Tibial nerve (tissue), 4 donors: Measurements from ENCODE around the gene AP5Z1. TPM values are rescaled to one million over a fixed set of nuclear protein-coding genes. Genes with fewer than 3 reads are reported as not detected.
A peak's percentile ranks its signal among the peaks of the same experiment; 100 is the strongest.

ENCODE experiments used
- DNase-seq, 2 donors: peaks; one replicate each; pipeline ENCODE4 v3.0.0-alpha.2; 2019; ENCODE audit warnings: low spot score in 2 of 2
- H3K27ac ChIP-seq, 4 donors: fragments of 200-600 bp; sonication (generic) in 3 of 4; one replicate each; pipeline ENCODE4 v1.5.1; 2017 to 2019; ENCODE audit warnings: mild to moderate bottlenecking in 1 of 4
- H3K27me3 ChIP-seq, 2 donors: fragments of 200-600 bp; sonication (generic) in 1 of 2; one replicate each; pipeline versions ENCODE4 v1.5.1 to v1.6.0; 2017 to 2019
- H3K36me3 ChIP-seq, 3 donors: fragments of 200-600 bp; sonication (generic); one replicate each; pipeline ENCODE4 v1.5.1; 2018 to 2019
- H3K4me1 ChIP-seq, 4 donors: fragments of 200-600 bp; sonication (generic) in 3 of 4; one replicate each; pipeline ENCODE4 v1.5.1; 2017 to 2019
- H3K4me3 ChIP-seq, 4 donors: fragments of 200-600 bp; sonication (generic) in 3 of 4; one replicate each; pipeline ENCODE4 v1.5.1; 2017 to 2019; ENCODE audit warnings: mild to moderate bottlenecking in 1 of 4, moderate library complexity in 1 of 4
- H3K9me3 ChIP-seq, 4 donors: fragments of 200-600 bp; sonication (generic) in 3 of 4; one replicate each; pipeline ENCODE4 v1.5.1; 2017 to 2019
- EP300 ChIP-seq, 2 donors: sonication (generic); formaldehyde crosslinking; IDR thresholded peaks; one replicate each; pipeline ENCODE4 v1.6.1; 2017; ENCODE audit warnings: antibody characterized with exemption in 2 of 2, mild to moderate bottlenecking in 1 of 2
- POLR2A ChIP-seq, 2 donors: fragments of 450-650 bp; IDR thresholded peaks; one replicate each; pipeline ENCODE4 v1.6.1; 2017; ENCODE audit warnings: antibody characterized with exemption in 2 of 2, mild to moderate bottlenecking in 2 of 2, moderate library complexity in 2 of 2
- WGBS, 2 donors: methylation state at CpG; one replicate each; pipeline ENCODE4 v1.1.5; 2018; 5-methylcytosine and 5-hydroxymethylcytosine counted together
- total RNA-seq, 4 donors: library from RNA; depleted of rRNA; stranded (reverse); fragments of >200 nt; gene quantifications; one replicate each; pipeline ENCODE4 v1.1.0, GENCODE V29; 2016
- TF ChIP-seq, protein P1 (sequence below), 5 experiments: fragments of 200-600 bp in 3 of 5; fragments of 450-650 bp in 2 of 5; sonication (generic) in 3 of 5; IDR thresholded peaks; one replicate each; pipeline ENCODE4 v1.5.1; 2016 to 2019; ENCODE audit warnings: antibody characterized with exemption in 5 of 5, mild to moderate bottlenecking in 3 of 5, moderate library complexity in 2 of 5

The AP5Z1 gene
- total RNA-seq, 4 donors from 2014 or later = 26.0 to 61.8 (median 40.7) TPM

DNA sequence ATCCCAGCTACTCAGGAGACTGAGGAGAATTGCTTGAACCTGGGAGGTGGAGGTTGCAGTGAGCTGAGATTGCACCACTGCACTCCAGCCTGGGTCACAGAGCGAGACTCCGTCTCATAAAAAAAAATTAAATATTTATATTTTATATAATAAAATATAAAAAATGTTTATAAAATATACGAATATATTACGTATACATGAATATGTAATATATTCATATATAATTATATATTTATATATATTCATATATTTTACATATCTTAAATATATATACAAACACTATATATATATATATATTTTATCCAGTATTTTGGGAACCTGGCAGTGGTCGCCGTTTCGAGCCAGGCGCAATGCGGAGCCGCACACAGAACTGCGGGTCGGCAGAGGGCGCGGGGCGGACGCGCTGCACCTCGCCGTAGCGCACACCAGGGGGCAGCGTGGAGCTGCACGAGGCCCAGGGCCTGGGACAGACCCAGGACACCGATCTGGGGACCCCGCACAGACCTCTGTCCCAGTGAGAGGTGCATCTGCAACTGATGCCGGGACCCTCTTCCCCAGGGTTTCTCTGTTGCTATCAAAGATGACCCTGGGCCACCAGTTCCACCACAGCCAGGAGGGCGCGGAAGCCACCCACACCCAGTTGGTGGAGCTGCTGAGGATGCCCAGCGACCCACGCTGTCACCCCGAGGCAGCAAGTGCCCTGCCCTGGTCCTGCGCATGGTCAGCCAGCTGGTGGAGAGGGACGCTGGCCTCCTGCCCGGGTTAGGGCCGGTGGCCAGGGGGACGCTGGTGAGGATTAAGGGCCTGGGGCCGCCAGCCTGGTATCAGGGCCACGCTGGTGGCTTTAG lies 22.7 kb downstream of the AP5Z1 start:
- peak; percentile 29 to 36 for DNase-seq
- TF ChIP-seq POLR2A (IDR thresholded peaks at IDR 0.05) (no peak), EP300 (IDR thresholded peaks at IDR 0.05) (peak in 1 of 2 donors; percentile 17)
- TF ChIP-seq, protein P1, sequence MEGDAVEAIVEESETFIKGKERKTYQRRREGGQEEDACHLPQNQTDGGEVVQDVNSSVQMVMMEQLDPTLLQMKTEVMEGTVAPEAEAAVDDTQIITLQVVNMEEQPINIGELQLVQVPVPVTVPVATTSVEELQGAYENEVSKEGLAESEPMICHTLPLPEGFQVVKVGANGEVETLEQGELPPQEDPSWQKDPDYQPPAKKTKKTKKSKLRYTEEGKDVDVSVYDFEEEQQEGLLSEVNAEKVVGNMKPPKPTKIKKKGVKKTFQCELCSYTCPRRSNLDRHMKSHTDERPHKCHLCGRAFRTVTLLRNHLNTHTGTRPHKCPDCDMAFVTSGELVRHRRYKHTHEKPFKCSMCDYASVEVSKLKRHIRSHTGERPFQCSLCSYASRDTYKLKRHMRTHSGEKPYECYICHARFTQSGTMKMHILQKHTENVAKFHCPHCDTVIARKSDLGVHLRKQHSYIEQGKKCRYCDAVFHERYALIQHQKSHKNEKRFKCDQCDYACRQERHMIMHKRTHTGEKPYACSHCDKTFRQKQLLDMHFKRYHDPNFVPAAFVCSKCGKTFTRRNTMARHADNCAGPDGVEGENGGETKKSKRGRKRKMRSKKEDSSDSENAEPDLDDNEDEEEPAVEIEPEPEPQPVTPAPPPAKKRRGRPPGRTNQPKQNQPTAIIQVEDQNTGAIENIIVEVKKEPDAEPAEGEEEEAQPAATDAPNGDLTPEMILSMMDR (IDR thresholded peaks at IDR 0.05) = peak; percentile 79 to 90 (median 89)
- Histone ChIP-seq H3K36me3 (peaks cover 0 to 55% (median 0%) of the 10 kb centered on the region in 3 donors), H3K27ac (peak overlapping the region in 2 of 4 donors; percentile 0 to 41), H3K4me3 (no peak overlapping the region), H3K4me1 (peaks cover 0 to 22% (median under 1%) of the 10 kb centered on the region in 4 donors), H3K27me3 (no peaks in the 10 kb centered on the region), H3K9me3 (no peaks in the 10 kb centered on the region)
- 36 to 41% methylated on average over 33 to 36 of the region's 37 CpGs for WGBS, 2 donors

DNA sequence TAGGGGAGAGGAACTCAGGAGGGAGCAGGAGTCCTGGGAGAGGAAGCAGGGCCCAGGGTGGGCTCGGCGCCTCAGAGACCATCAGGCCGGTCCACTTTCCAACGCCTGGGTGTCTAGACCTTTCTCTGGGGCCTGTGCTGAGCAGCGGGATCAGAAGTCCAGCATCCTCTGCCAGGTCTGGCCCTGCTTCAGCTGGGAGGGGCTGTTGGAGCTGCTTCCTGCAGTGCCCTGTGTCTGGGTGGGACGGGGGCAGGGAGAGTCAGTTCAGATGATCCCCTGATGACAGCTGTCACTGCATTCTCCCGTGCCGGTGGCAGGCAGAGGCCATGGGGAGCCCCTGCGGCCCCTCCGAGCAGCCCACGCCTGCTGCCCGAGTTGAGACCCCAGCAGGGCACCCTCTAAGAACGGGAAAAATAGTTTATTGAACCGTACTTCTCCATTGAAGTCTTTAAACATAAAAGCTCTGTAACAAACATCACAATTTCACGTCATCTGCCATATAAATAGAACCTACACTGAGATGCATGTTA lies 23.3 kb downstream of the AP5Z1 start:
- Histone ChIP-seq H3K36me3 (peaks cover 0 to 54% (median 0%) of the 10 kb centered on the region in 3 donors), H3K9me3 (no peaks in the 10 kb centered on the region), H3K4me1 (peaks cover 0 to 18% (median 0%) of the 10 kb centered on the region in 4 donors), H3K4me3 (no peak overlapping the region), H3K27me3 (no peaks in the 10 kb centered on the region), H3K27ac (peak overlapping the region in 2 of 4 donors; percentile 0 to 41)
- DNase-seq = no peak
- TF ChIP-seq POLR2A (IDR thresholded peaks at IDR 0.05) = no peak
- TF ChIP-seq EP300 (IDR thresholded peaks at IDR 0.05) = no peak
- TF ChIP-seq, protein P1 (IDR thresholded peaks at IDR 0.05) = no peak
- WGBS, 2 donors = 80 to 84% methylated on average over 13 to 15 of the region's 15 CpGs

DNA sequence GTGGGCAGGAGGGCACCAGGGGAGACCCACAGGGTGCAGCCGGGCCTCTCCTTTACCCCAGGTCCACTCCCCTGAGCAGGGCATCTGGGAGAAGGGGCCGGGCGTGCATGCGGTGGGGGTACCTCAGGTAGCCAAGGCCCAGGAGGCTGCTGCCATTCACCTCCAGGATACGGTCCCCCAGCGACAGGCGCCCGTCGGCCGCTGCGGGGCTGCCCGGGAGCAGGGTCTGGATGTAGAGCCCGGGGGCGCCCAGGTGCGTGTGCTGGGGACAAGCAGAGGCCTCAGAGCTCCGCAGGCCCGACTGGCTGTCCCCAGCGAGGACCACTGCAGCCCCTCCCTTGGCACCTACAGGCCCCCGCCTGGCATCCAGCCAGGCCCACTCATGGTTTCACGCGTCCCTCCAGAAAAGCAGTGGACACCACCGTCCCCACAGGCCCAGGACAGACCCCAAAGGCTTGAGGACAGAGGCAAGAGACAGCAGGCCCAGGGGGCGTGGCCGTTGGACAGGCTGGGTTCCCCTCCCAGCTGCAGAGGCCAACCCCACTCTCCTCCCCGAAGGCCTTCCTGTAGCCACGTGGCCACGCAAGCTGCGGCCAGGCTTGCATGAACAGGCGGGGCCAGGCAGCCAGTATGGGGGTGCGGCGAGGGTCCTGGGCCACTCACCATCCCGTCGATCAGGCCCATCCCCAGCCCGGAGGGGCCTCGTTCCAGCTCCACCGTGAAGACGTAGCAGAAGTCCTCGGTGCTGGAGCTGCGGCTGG lies 24.3 kb downstream of the AP5Z1 start:
- Histone ChIP-seq H3K27me3 (no peaks in the 10 kb centered on the region), H3K27ac (no peak overlapping the region), H3K4me1 (peaks cover 0 to 18% (median 0%) of the 10 kb centered on the region in 4 donors), H3K4me3 (no peak overlapping the region), H3K36me3 (peaks cover 0 to 54% (median 0%) of the 10 kb centered on the region in 3 donors), H3K9me3 (no peaks in the 10 kb centered on the region)
- TF ChIP-seq, protein P1 (IDR thresholded peaks at IDR 0.05) = no peak
- WGBS, 2 donors = 57 to 72% methylated on average over 19 to 35 of the region's 39 CpGs
- peak; percentile 38 to 48 for DNase-seq

DNA sequence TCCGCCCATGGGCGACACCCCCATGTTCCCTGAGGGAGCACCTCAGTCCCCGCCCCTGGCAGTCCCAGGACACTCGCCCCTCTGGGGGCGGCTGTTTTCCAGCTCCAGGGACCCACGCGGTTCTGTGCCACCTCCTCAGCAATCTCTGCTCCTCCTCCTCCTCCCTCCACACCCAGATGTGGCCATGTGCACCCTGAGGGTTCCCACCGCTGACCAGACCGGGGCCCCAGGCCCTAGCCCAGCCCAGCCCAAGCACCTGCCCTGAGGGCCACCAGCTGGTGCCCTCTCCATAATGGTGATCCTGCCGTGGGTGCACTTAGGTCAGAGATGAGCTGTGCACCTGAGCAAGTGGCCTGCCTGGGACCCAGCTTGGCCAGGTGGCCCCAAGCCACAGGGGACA lies 25.1 kb downstream of the AP5Z1 start:
- H3K36me3 ChIP-seq = peaks cover 0 to 62% (median 0%) of the 10 kb centered on the region in 3 donors
- no peak for TF ChIP-seq EP300 (IDR thresholded peaks at IDR 0.05)
- no peak for TF ChIP-seq POLR2A (IDR thresholded peaks at IDR 0.05)
- TF ChIP-seq, protein P1 (IDR thresholded peaks at IDR 0.05) = no peak
- no peak overlapping the region for H3K4me3 ChIP-seq
- H3K27ac ChIP-seq = no peak overlapping the region
- no peaks in the 10 kb centered on the region for H3K27me3 ChIP-seq
- H3K4me1 ChIP-seq = peaks cover 0 to 18% (median 0%) of the 10 kb centered on the region in 4 donors
- no peak for DNase-seq
- 72 to 86% methylated on average over 7 to 8 of the region's 10 CpGs for WGBS, 2 donors
- H3K9me3 ChIP-seq = no peaks in the 10 kb centered on the region
